ENCODE results near the gene PICK1.
"Not testable (repeated sequence)": the region's sequence is repeated elsewhere in the genome, so short reads cannot be mapped to it uniquely, and the experiment has no call there.

Gene PICK1

DNA sequence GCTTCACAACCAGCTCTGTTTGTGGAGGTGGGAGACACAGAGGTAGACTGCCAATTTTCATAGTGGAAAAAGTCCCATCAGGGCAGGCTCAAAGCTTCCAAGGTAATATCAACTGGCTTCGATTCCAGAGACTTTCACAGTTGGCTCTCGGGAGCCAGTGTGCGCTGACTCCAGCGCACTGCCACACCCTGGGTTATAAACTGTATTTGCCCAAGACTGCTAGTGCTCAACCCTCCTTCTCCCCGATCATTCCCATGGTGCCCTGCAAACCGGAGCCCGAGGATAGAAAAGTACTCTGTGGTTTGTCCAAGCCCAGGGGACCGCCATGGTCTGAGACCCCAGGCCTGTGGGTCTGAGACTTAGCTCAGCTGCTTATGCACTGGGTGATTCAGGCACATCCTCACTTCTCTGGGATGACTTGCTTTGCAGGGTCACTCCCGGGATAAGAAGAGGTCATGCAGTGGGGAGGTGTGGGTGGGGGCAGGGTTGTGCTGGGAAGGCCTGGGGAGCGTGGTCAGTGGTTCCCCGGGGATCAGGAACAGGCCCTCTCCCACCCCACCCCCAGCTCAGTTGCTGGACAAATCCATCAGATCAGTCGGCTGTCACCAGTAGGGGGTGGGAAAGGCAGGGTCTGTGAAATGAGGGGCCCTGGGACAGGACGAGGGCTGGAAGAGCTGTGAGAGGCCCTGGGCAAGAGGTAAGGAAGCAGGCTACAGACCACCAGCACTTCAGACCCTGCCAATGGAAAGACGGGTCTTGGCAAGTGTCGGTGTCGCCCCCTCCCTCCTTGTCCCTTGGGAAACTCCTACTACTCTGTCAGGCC, 26.7 kb upstream of the PICK1 start:
- FAIRE-seq (no peak), DNase-seq (ENCODE audit: insufficient read length, low spot score) (no peak)

DNA sequence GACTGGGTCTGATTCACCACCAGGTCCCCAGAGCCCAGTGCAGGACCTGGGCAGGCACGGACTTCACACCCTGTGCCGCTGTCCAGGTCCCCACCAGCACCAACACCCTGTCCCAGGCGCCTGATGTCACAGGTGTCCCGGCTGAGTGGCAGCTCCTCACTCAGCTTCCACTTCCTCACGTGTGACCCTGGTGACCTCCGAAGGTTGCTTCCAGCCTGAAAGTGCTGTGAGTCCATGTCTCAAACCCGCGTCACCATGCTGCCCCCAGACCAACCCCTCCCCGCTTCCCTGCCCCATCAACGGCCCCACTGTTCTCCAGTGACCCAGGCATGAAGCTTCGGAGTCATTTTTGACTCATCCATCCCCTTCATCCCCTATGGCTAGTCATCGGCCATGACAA, 25.7 kb upstream of the PICK1 start:
- DNase-seq (ENCODE audit: insufficient read length, low spot score) (no peak), FAIRE-seq (no peak)

DNA sequence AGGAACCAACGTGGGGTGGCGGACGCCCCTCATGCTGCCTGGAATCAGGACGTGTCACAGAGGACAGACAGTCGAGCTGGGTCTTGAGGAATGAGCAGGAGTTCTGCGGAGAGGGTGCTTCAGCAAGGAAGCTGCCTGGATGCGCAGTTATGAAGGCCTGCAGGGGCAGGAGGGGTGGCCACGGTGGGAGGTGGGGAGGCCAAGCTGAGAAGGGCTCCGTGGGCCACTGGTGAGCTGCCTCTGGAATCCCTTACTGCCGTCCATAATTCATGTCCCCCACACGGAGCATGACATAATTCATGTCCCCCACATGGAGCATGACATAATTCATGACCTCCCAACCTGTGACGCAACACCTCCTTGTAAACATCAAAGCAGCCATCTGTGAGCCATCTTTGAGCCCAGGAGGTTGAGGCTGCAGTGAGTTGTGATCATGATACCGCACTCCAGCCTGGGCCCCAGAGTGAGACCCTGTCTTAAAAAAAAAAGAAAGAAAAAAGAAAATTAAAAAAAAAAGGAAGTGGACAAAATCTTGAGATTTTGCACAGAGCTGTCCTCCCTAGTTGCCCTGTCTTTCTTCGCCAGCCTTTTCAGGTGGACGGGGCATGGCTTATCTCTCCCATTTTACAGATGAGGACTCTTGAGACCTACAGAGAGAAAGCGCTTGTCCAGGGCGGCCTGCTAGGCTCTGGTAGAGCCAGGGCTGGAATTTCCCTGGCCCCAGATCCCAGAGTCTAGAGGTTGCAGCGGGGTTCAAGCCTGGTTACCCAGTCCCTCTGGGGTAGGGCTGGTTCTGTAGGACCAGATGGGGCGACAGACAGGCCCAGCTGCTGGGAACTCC, 24.3 kb upstream of the PICK1 start:
- peak; percentile 64 for DNase-seq (ENCODE audit: insufficient read length, low spot score)
- no peak for FAIRE-seq

DNA sequence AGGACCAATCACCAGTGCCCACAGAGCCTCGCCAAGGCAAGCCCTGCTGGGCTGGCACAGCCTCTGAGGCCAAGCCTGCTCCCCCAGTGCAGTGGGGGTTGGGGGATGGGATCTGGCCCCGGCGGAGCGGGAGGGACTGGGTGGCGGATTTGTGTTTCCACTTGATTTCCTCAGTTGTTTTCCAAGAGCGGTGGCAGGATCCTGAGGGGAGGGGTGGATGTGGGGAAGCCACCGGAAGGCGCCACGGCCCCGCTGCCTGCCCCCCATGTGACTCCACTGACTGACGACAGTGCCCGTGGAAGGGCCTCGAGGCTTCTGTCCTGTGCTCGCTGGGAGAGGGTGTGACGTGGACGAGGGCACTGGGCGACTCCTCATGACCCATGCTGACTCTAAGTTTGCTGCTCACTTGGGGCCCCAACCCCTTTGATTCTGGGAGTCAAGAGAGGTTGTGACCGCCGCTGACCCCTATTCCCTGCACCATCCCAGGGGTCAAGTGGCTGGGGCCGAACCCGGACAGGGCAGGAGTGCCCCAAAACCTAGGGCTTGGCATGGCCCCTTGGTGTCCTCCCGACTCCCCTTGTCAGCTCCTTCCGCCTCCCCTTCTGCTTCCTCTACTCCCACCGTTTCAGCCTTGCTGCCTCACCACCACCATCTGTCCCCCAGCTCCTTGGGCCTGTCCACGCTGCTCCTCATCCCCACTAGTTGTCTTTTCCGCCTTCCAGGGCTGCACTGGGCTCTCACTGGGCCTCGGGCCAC, 23.5 kb upstream of the PICK1 start:
- FAIRE-seq, result no peak

DNA sequence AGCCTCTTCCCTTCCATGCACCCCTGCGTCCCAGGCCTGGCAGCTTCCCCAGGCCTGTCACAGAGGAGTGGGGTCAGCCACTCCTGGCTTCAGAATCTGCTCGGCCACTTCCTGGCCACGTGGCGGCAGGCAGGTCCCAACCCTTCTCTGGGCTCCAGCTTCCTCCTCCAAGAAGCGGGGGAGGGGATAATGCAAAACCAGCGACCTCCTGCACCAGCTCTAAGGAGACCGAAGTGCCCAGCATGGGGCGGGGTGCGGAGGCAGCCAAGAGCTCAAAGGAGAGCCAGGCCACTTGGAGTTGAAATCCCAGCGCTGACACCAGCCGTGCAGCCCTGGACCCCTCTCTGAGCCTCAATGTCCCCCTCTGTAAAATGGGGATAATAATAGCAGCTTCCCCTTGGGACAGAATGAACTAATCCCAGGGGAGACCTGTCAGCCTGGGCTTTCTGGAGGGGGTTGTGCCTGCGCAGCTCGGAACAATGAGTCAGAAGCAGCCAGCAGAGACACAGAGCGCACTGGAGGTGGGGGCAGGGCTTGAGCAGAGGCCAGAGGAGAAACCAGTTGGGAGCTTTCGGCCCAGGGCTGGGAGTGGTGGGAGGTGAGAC, 22.8 kb upstream of the PICK1 start:
- FAIRE-seq (peak; percentile 48), DNase-seq (ENCODE audit: insufficient read length, low spot score) (peak; percentile 90)

More for the DNA sequence above, 23.5 kb upstream of the PICK1 start:
- no peak for DNase-seq (ENCODE audit: insufficient read length, low spot score)

DNA sequence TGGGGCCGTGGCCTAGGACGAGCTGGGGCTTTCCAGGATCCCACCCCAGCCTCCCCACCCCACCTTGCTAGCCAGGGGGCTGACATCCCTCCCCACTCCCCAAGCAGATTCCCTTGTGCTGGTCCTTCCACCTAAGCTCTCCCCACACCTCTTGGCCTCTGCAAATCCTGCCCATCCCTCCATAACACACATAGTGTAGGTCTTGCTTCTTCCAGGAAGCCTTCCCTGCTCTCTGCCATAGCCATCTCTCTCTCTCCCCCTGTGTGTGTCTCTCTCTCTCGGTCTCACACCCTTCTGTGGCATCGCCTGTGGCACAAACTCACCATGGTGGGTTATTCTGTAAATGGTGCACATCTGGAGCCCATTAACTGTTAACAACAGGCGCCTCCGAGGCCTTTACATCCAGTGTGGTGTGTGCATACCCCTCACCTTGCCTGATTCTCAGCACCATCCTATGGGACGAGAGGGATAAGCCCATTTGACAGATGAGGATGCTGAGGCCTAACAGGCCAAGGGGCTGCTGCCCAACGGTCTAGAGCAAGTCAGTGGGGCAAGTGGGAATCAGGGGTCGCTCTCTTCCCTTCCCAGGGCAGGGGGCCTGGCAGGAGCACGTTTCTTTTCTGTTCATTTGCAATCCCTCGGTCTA, 22.2 kb upstream of the PICK1 start:
- DNase-seq (ENCODE audit: insufficient read length, low spot score) (no peak), FAIRE-seq (no peak)

DNA sequence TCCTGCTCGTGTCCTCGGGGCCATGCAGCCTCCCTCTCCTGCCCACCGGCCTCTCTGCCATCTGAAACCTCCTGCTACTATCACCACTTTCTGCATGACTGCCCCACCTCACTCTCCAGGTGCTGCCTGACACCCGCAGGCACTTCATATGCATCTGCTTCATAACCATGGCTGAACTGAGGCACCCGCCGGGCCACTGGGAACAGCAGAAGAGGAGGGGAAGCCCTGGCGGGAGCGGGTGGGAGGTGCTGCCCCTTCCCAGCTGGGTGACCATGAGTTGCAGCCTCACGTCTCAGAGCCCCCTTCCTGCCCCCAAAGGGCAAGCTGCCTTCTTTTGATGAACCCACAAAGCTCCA, 21.7 kb upstream of the PICK1 start:
- no peak for FAIRE-seq
- DNase-seq (ENCODE audit: insufficient read length, low spot score), result no peak

DNA sequence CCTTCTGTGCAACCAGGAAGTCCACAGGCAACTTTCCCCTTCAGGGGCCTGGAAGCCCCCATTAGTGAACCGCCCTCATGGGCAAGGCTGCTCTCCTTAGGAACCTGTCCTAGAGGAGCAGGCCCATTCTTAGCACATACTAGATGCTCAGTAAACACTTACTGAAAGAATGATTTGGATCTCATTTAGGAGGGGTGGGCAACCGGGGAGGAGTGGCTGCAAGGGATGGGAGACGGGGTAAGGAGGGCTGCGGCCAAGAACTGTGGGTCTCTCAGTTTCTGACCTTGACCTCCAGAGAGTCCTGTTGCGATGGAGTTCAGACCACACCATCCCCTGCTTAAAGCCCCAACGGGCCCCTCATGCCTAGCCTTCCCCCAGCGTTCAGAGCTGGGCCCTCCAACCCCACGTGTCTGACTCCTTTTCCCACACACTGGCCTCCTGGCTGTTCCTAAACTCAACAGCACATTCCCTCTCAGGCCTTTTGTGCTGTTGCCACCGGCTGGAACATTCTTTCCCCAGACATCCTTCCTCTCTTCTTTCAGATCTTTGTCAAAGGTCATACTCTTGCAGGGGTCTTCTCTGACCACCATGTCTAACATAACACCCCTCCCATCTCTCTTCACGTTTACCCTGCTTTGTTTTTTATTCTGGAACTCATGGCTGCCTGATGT, 20.7 kb upstream of the PICK1 start:
- no peak for FAIRE-seq
- DNase-seq (ENCODE audit: insufficient read length, low spot score), result no peak

DNA sequence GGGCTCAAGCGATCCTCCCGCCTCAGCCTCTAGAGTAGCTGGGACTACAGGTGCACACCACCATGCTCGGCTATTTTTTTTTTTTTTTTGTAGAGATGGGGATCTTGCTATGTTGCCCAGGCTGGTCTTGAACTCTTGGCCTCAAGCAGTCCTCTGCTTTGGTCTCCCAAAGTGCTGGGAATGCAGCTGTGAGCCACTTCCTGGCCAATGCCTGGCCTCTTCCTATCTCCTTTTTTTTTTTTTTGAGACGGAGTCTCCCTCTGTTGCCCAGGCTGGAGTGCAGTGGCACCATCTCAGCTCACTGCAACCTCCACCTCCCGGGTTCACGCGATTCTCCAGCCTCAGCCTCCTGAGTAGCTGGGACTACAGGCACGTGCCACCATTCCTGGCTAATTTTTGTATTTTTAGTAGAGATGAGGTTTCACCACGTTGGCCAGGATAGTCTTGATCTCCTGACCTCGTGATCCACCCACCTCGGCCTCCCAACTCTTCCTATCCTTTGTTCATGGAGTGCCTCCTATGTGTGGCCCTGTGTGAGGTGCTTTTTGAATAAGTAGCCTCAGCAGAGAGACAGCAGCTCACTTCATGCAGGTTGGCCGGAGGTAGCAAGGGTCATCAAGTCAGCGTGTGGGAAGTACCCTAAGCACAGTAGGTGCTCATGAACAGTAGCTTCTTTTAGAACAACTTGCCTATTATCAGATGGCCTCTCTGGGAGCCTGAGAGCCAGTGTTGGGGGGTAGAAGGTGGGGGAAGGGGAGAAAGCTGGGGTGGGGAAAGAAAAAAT, 19.6 kb upstream of the PICK1 start:
- FAIRE-seq; DNase-seq (ENCODE audit: insufficient read length, low spot score): not testable (repeated sequence)

DNA sequence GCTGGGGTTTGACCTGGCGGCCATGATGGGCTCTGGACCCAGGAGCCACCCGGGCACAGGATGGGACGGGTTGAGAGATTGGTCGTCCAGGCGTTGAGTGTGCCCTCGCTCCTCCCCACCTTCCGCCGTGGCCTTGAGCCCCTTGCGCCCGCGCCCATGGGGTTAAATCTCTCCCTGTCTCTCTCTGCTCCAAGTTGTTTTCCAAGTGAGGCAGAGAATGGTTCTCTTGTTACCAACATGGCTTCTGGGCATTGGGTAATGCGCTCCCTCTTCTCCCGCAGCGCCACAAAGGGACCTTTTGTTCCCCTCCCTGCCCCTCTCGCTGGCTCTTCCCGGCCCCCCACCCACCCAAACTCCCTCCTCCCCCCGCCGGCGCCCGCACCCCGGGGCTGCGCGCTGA, 18.8 kb upstream of the PICK1 start:
- FAIRE-seq (no peak), DNase-seq (ENCODE audit: insufficient read length, low spot score) (no peak)

DNA sequence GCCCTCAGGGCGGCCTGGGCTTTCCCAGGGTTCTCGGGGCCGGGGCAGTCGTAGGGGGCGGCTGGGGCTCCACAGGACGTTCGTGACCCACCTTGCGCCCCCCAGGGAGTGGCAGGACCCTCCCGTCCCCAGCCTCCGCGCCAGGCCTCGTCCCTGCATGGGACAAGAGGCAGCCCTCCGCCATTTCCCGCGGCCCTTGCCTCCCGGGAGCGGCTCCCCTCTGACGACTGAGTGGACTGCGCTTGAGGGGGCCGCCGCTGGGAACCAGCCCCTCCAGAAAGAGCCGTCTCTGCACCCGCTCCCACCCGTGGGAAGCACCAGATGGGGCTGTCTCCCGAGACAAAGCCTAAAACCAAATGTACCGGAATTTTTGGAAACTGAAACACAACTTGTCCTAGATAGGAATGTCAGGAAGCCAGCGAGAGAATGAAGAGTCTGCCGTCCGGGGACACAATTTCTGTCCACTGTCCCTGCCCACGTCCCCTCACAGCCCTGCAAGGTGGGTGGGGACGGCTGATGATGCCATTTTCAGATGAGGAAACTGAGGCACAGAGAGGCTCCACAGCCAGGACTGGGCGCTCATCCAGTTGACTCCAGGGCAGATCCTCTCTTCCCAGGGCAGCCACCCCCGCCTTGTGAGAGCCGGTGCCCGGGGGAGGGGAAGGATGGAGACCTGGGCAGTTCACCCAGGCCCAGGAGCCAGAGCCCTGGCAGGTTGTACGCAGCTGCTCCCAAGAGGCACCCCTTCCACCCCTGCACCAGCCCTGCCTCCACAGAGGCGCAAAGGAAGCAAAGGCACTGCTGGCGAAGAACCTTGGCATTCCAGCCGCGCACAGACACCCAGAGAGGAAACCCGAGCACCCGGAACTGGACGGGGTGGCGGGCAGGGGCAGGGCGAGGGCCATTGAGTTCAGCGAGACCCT, 18.1 kb upstream of the PICK1 start:
- FAIRE-seq (no peak), DNase-seq (ENCODE audit: insufficient read length, low spot score) (no peak)

DNA sequence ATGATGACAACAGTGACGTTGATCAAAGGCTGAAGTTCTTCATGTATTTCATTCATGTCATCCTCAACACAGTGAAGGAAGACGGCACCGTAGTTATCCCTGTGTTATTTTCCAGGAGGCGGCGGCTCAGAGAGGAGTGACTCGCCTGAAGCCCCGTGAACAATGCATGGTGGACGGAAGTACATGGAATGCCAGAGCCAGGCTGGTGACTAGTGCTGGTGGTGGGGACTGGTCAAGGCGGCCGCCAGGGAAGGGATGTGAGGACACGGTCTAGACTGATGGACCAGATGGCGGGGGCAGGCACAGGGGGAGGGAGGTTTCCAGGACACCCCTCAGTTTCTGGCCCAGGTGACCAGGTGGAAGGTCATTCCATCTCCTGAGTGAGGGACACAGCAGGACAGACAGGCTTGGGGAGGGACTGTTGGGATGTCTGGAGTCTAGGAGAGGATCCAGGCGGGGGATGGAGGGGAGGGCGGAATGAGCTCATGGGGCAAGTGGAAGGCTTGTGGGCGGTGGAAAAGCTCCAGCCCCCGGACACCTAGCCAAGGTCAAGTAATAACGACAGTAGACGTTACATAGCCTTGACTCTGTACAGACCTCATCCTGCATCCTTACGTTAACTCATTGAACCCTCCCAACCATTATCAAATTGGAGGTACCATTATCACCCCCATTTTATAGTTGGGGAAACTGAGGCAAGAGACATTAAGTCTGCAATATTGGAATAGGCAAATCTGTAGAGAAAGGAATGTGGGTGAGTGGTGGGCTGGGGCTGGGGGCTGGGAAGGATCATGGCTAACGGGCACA, 16.0 kb upstream of the PICK1 start:
- no peak for FAIRE-seq
- DNase-seq (ENCODE audit: insufficient read length, low spot score), result no peak

DNA sequence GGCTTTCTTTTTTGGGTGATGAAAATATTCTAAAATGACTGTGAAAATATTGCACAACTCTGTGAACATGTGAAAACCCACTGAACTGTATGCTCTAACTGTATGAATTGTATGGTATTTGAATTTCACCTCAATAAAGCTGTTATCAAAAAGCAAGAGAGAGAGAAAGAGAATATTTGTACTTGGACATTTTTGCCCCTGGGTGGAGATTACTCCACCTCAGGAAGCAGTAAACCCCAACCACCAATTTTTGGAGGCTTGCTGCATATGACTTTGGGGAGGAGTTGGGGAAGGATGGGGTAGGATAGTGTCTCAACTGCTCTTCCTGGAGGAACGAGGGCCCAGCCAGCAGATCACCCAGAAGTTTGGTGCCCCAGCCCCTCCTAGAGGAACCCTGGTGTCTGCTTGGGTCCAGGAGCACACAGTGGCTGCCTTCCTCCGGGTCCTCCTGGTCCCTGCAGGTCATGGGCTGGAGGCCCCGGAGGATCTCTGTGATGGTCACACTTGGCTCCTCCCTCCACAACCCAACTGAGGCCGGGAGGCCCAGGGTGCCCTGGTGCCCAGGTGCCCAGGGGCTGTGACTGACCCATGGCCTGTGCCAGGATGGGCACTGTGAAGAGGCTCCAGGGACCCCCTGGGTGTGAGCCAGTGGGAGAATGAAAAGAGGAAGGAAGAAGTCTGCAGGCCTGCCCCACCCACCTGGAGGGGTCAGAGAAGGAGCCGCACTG, 15.3 kb upstream of the PICK1 start:
- FAIRE-seq (no peak), DNase-seq (ENCODE audit: insufficient read length, low spot score) (no peak)

DNA sequence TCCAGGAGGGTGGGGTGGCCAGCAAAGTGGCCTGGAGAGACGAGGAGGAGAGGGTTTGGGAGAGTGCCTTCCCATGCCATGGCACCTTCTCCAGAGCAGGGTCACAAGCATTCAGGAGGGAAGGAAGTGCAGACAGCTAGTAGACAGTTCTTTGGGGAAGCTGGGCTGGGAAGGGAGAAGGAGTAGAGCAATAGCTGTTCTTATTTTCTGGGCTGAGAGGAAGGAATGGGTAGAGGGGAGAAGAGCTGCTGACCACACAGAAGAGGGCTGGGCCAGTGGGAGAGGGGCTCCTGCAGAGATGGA, 14.8 kb upstream of the PICK1 start:
- no peak for DNase-seq (ENCODE audit: insufficient read length, low spot score)
- no peak for FAIRE-seq

DNA sequence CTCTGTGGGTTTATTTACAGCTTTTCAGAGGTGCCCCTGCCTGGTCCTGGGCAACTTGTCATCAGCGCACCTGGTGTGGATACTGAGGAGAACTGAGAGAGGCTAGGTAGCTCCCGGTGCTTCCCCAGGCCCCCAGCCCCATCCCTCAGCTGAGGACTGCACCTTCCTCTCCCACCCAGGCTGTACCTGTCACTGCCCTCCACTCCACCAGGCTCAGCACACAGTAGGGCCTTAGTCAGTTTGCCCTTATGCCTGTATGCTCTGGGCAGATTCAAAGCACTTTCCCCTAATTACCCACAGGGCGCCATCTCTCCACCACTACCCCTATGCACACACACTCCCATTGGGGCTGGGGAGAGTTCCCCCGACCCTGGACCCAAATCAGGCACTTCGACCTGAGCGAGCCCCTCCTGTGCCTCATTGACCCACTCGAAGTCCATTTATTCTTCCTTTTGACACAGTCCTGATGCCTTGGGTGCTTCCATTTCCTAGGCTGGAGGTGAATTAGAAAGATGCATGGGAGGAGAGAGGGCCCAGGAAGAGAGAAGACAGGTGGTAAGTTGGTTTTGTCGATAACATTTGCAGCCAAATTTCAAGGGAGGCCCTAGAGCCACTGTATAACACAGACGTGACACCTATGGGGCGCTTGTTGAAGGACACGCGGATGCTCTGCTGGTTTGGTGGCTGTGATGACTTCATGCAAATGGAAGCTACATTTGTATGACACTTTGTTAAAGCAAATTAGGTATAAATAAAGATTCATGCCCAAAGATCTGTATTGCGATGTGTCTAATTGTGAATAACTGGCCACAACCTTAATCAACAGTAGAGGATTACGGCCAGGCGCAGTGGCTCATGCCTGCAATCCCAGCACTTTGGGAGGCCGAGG, 13.8 kb upstream of the PICK1 start:
- DNase-seq (ENCODE audit: insufficient read length, low spot score), result no peak
- FAIRE-seq, result no peak

All from HTR-8/SVneo (cell line).